ENCODE measurements around the gene CYP27C1. TPM values are rescaled to one million over a fixed set of nuclear protein-coding genes. Genes with fewer than 3 reads are reported as not detected.

CYP27C1 gene
- total RNA-seq, 4 donors from 2014 or later, result 0.24 to 0.44 (median 0.37) TPM; not detected in 1

DNA sequence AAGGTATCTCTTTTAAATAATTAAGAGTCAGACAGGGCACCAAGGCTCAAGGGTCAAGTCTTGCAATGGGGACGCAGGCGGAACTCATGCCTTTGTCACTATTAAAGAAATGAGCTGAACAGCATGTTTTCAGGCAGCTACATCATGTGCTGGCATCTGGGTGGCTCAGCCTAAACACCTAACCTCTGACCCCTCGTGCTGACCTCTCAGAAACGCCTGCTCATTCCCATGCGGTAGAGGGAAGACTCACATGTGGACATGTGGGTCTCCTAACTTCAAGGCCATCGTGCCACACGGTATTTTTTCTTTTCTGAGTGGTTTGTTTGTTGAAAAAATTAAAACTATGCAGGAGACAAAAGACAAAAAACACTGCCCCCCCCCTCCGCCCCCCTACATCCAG is 31.3 kb downstream of the CYP27C1 start:
- ATAC-seq (ENCODE audit: low FRiP score) (no peak), DNase-seq (ENCODE audit: low spot score) (no peak)
- TF ChIP-seq, protein P1, sequence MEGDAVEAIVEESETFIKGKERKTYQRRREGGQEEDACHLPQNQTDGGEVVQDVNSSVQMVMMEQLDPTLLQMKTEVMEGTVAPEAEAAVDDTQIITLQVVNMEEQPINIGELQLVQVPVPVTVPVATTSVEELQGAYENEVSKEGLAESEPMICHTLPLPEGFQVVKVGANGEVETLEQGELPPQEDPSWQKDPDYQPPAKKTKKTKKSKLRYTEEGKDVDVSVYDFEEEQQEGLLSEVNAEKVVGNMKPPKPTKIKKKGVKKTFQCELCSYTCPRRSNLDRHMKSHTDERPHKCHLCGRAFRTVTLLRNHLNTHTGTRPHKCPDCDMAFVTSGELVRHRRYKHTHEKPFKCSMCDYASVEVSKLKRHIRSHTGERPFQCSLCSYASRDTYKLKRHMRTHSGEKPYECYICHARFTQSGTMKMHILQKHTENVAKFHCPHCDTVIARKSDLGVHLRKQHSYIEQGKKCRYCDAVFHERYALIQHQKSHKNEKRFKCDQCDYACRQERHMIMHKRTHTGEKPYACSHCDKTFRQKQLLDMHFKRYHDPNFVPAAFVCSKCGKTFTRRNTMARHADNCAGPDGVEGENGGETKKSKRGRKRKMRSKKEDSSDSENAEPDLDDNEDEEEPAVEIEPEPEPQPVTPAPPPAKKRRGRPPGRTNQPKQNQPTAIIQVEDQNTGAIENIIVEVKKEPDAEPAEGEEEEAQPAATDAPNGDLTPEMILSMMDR (IDR thresholded peaks at IDR 0.05), result no peak

DNA sequence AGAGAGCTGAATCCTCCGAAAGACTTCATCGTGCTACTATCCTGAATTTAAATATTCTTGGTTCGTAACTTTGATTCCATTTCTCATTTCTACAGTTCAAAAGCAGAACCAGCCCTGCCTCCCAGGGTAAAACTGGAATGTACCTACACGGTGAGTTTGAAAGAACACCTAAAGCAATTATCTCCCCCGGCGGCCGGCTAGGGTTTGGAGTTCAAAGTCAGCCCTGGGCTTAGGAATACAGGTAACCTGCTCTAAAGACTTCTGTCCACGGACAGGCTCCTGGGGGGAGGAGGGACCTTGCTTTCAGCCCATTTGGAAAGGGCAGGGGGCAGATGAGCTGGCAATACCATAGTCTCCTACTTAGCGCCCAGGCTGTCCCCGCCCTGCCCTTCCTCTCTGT is 32.3 kb downstream of the CYP27C1 start:
- TF ChIP-seq, protein P1 (IDR thresholded peaks at IDR 0.05), result no peak
- ATAC-seq (ENCODE audit: low FRiP score) (no peak), DNase-seq (ENCODE audit: low spot score) (no peak)

DNA sequence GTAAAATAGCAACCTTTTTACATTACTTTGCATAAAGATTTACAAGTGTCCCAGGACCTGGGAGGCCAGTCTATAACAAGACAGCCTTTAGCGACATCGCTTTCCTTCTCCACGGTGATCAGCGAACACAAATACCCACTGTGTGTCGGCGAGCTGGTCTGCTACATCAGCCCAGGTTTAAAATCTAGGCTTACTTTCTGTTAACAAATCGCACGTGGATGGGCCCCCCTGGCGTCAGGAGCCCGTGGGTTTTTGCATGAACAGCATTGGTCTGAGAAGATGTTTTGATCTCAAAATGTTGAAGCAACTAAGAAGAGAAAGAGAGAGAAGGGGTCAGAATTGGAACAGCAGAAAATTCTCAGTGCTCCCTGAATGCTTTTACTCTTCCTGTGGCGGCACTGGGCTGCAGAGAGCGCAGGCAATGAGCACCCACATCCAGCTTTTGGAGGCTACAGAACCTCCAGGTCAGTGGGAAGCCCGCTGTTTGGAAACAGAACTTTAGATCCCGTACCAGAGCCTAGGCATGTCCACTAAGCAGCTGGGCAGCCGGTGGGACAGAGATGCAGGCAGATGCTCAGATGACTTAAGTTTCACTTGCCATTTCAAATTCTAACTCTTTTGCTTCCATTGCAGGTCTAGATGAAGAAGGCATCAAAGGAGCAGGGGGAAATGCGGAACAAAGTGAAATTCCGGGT is 32.9 kb downstream of the CYP27C1 start:
- ATAC-seq (ENCODE audit: low FRiP score) (no peak), DNase-seq (ENCODE audit: low spot score) (no peak)
- TF ChIP-seq, protein P1 (IDR thresholded peaks at IDR 0.05), result no peak

DNA sequence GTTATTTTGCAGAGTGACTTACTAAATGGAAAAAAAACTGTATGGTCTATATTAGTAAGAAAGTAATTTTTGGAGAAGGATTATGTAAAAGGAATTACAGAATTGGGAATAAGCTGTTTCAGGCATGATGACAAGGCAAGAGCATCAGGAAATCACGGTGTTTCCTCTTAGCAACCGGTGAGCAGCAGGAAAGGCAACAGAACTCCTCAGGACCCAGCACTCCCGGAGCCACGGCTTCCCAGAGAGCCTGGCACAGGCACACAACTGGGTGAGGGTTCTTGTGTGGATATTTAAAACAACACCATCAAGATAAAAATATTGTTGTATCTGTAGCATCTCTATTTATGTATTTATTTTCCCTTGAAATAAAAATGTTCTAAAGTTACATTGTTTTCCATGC is 34.4 kb downstream of the CYP27C1 start:
- DNase-seq (ENCODE audit: low spot score) (no peak), ATAC-seq (ENCODE audit: low FRiP score) (no peak)

DNA sequence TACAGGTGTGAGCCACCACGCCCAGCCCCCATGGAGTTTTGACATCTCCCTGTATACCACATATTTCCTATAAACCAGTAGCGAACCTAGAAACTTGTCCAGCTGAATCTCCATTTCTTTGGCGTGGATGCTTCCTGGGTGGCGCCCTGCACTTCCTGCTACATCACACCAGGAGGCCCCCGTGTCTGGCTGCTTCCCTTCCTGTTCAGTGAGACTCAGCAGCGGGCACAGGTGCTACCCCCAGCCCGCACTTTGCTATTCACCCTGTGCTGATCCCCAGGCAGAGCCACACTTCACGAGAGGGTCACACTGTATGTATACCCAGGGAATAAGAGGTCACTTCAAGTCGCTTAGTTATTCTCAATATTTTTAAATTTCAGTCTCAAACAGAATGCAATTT is 35.0 kb downstream of the CYP27C1 start:
- no peak for ATAC-seq (ENCODE audit: low FRiP score)
- DNase-seq (ENCODE audit: low spot score), result no peak
- TF ChIP-seq, protein P1 (IDR thresholded peaks at IDR 0.05), result no peak

More for the DNA sequence above, 34.4 kb downstream of the CYP27C1 start:
- TF ChIP-seq, protein P1 (IDR thresholded peaks at IDR 0.05), result no peak

DNA sequence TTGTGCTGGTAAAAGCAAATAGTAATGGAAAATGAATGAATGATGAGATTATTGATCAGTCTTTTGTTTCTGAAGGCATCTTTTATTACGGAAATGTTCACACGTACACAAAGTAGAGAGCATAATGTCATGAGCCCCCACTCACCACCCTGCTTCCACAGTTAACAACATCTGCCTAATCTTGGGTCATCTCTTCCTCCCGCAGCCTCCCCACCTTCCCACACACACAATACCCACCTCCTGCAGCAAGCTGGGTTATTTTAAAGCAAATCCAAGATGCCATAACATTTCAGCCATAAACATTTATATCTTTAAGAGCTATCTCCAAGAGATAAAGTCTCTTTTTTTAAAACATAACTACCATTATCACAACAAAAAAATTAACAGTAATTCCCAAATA is 36.3 kb downstream of the CYP27C1 start:
- ATAC-seq (ENCODE audit: low FRiP score) (no peak), DNase-seq (ENCODE audit: low spot score) (no peak)
- TF ChIP-seq, protein P1 (IDR thresholded peaks at IDR 0.05), result no peak
